Measurements from ENCODE around the gene MOB3B.
A peak's percentile ranks its signal among the peaks of the same experiment; 100 is the strongest.

MOB3B gene

DNA sequence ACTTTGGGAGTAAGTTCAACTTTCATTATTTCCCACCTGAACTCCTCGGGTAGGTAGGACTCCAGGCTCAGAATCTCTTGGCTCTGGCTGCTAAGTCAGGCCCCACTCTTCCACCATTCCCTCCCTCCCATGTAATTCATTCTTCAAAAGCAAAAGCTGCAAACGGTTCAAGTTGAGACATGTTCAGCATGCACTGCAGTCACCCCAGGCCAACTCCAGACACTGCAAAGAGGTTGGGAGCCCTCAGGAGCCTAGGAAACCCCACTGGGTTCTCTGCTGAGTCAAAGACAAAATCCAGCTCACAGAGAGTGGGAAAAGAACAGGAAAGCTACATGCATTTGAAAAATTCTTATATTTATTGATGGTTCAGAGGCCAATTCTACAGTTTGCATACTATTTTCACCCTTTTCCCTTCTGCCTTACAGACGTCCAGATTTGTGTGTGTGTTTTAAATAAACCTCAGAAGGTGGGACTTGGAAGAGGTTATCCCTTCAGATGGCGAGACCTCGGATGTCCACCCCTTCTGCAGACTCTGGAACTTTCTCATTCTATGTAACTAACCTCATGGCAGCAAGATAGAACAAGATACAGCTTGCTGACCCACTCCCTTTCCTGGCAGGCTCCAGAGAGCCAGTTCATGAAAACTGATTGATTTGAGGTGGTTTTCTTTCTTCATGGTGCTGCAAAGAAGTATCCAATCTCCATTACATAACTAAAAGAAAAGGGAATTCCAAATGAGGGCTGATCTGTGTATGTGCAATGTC, 167.0 kb downstream of the MOB3B start:
- Histone ChIP-seq H3K18ac (ENCODE audit: low read length) (peak overlapping the region; percentile 61), H3K9ac (ENCODE audit: low read length) (no peak overlapping the region), H3K79me2 (ENCODE audit: control insufficient read depth, insufficient read depth, low read length, poor library complexity) (peaks cover 2% of the 10 kb centered on the region), H2BK120ac (ENCODE audit: insufficient read depth, low read length, poor library complexity) (peak overlapping the region; percentile 84), H3K4ac (ENCODE audit: low read depth, low read length) (no peak overlapping the region), H2AFZ (ENCODE audit: insufficient read depth, low read length, poor library complexity) (no peak overlapping the region), H3K27ac (ENCODE audit: low read depth, low read length) (peak overlapping the region; percentile 56), H3K4me1 (ENCODE audit: control insufficient read depth in 1 of 2, insufficient read depth in 2 of 2, low read length in 2 of 2) (peaks cover 16 to 17% of the 10 kb centered on the region in 2 experiments), H3K36me3 (ENCODE audit: control insufficient read depth in 1 of 2, insufficient read depth in 2 of 2, low read length in 2 of 2) (peaks cover 4 to 6% of the 10 kb centered on the region in 2 experiments), H4K91ac (ENCODE audit: low read depth, low read length) (peak overlapping the region; percentile 61), H4K12ac (ENCODE audit: low read depth, low read length) (no peak overlapping the region), H2BK5ac (ENCODE audit: low read depth, low read length, poor library complexity) (peak overlapping the region; percentile 77), H3K4me3 (ENCODE audit: low read depth, low read length) (no peak overlapping the region), H4K8ac (ENCODE audit: low read depth, low read length) (peak overlapping the region; percentile 40), H2AK5ac (ENCODE audit: low read length) (no peak overlapping the region), H3K79me1 (ENCODE audit: low read length) (peaks cover 14% of the 10 kb centered on the region), H3K14ac (ENCODE audit: low read length) (peak overlapping the region; percentile 40), H3K9me3 (ENCODE audit: insufficient read depth, low read depth, low read length) (no peaks in the 10 kb centered on the region), H3K23ac (ENCODE audit: low read length) (no peak overlapping the region), H2BK12ac (ENCODE audit: low read length) (no peak overlapping the region), H3K4me2 (ENCODE audit: low read length) (no peak overlapping the region), H3K27me3 (ENCODE audit: insufficient read depth, low read length) (no peaks in the 10 kb centered on the region)
- WGBS (ENCODE audit: extremely low coverage, insufficient coverage, insufficient read length), result no CpG with 5 or more reads among the region's 5 CpGs
- DNase-seq, result no peak

DNA sequence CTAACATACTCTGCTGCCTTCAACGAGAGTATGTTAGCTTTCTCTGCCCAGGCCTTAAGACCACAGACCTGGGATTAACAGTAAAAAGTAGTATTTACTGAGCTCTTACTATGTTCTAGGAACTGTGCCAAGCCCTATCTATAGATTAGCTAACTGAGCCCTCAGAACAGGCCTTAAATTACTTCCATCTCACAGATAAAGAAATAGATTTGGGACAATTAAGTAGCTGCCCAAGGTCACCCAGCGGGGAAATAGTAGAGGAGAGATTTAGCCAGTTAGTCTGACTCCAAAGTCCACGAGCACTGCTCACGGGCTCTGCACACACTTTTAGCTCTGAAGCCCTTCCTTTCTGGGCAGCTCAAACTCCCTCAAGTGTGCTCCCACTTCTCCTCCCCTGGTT, 168.1 kb downstream of the MOB3B start:
- Histone ChIP-seq H2AK5ac (ENCODE audit: low read length) (peak overlapping the region; percentile 67), H2BK12ac (ENCODE audit: low read length) (peak overlapping the region; percentile 69), H4K12ac (ENCODE audit: low read depth, low read length) (peak overlapping the region; percentile 59), H3K9ac (ENCODE audit: low read length) (no peak overlapping the region), H3K27me3 (ENCODE audit: insufficient read depth, low read length) (no peaks in the 10 kb centered on the region), H4K8ac (ENCODE audit: low read depth, low read length) (peak overlapping the region; percentile 81), H4K91ac (ENCODE audit: low read depth, low read length) (peak overlapping the region; percentile 96), H3K79me2 (ENCODE audit: control insufficient read depth, insufficient read depth, low read length, poor library complexity) (peaks cover 2% of the 10 kb centered on the region), H3K79me1 (ENCODE audit: low read length) (peaks cover 14% of the 10 kb centered on the region), H3K4ac (ENCODE audit: low read depth, low read length) (peak overlapping the region; percentile 84), H3K14ac (ENCODE audit: low read length) (peak overlapping the region; percentile 45), H2AFZ (ENCODE audit: insufficient read depth, low read length, poor library complexity) (no peak overlapping the region), H3K4me3 (ENCODE audit: low read depth, low read length) (no peak overlapping the region), H2BK120ac (ENCODE audit: insufficient read depth, low read length, poor library complexity) (peak overlapping the region; percentile 96), H3K36me3 (ENCODE audit: control insufficient read depth in 1 of 2, insufficient read depth in 2 of 2, low read length in 2 of 2) (peaks cover 4% of the 10 kb centered on the region in 2 experiments), H3K23ac (ENCODE audit: low read length) (no peak overlapping the region), H2BK5ac (ENCODE audit: low read depth, low read length, poor library complexity) (peak overlapping the region; percentile 60), H3K4me2 (ENCODE audit: low read length) (no peak overlapping the region), H3K18ac (ENCODE audit: low read length) (peak overlapping the region; percentile 28), H3K27ac (ENCODE audit: low read depth, low read length) (no peak overlapping the region), H3K4me1 (ENCODE audit: control insufficient read depth in 1 of 2, insufficient read depth in 2 of 2, low read length in 2 of 2) (peaks cover 16 to 17% of the 10 kb centered on the region in 2 experiments), H3K9me3 (ENCODE audit: insufficient read depth, low read depth, low read length) (no peaks in the 10 kb centered on the region)
- no peak for DNase-seq
- no CpG with 5 or more reads among the region's 4 CpGs for WGBS (ENCODE audit: extremely low coverage, insufficient coverage, insufficient read length)

- peak in 1 of 2 donors; percentile 58 for DNase-seq
- Histone ChIP-seq H3K18ac (ENCODE audit: low read length) (no peak overlapping the region), H3K79me2 (ENCODE audit: control insufficient read depth, insufficient read depth, low read length, poor library complexity) (peaks cover 2% of the 10 kb centered on the region), H2AFZ (ENCODE audit: insufficient read depth, low read length, poor library complexity) (no peak overlapping the region), H3K4ac (ENCODE audit: low read depth, low read length) (no peak overlapping the region), H2BK12ac (ENCODE audit: low read length) (no peak overlapping the region), H2BK120ac (ENCODE audit: insufficient read depth, low read length, poor library complexity) (no peak overlapping the region), H3K27ac (ENCODE audit: low read depth, low read length) (peak overlapping the region; percentile 19), H3K4me1 (ENCODE audit: control insufficient read depth in 1 of 2, insufficient read depth in 2 of 2, low read length in 2 of 2) (peaks cover 13 to 17% of the 10 kb centered on the region in 2 experiments), H3K27me3 (ENCODE audit: insufficient read depth, low read length) (no peaks in the 10 kb centered on the region), H2BK5ac (ENCODE audit: low read depth, low read length, poor library complexity) (no peak overlapping the region), H3K9me3 (ENCODE audit: insufficient read depth, low read depth, low read length) (no peaks in the 10 kb centered on the region), H4K12ac (ENCODE audit: low read depth, low read length) (no peak overlapping the region), H3K23ac (ENCODE audit: low read length) (no peak overlapping the region), H3K36me3 (ENCODE audit: control insufficient read depth in 1 of 2, insufficient read depth in 2 of 2, low read length in 2 of 2) (peaks cover 4% of the 10 kb centered on the region in 2 experiments), H3K79me1 (ENCODE audit: low read length) (peaks cover 14% of the 10 kb centered on the region), H4K91ac (ENCODE audit: low read depth, low read length) (no peak overlapping the region), H3K4me2 (ENCODE audit: low read length) (no peak overlapping the region), H3K4me3 (ENCODE audit: low read depth, low read length) (no peak overlapping the region), H4K8ac (ENCODE audit: low read depth, low read length) (no peak overlapping the region), H3K9ac (ENCODE audit: low read length) (no peak overlapping the region), H3K14ac (ENCODE audit: low read length) (no peak overlapping the region), H2AK5ac (ENCODE audit: low read length) (no peak overlapping the region)
- no CpG with 5 or more reads among the region's 6 CpGs for WGBS (ENCODE audit: extremely low coverage, insufficient coverage, insufficient read length)
Measured at GRCh38 chr9:27359763-27360162, 169.9 kb downstream of the MOB3B start.

DNA sequence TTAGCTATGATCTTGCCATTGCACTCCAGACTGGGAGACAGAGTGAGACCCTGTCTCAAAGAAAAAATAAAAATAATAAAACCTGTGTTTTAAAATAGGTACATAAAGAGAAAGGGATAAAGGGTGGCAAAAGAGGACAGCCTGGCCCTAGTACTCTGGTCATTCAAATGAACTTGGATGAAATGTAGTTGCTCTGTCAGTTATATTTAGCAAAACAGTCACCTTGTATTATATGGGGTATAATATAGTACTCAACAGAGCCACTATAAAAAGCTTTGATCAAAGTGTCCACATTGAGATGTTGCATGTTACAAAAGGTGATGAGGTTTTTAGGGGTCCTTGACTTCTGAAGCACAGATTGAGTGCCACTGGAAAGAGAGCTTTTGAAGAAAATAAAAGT, 171.6 kb downstream of the MOB3B start:
- Histone ChIP-seq H3K9ac (ENCODE audit: low read length) (no peak overlapping the region), H3K79me2 (ENCODE audit: control insufficient read depth, insufficient read depth, low read length, poor library complexity) (peaks cover 2% of the 10 kb centered on the region), H3K4me1 (ENCODE audit: control insufficient read depth in 1 of 2, insufficient read depth in 2 of 2, low read length in 2 of 2) (peaks cover 13 to 17% of the 10 kb centered on the region in 2 experiments), H3K36me3 (ENCODE audit: control insufficient read depth in 1 of 2, insufficient read depth in 2 of 2, low read length in 2 of 2) (peaks cover 4 to 5% of the 10 kb centered on the region in 2 experiments), H3K23ac (ENCODE audit: low read length) (no peak overlapping the region), H2BK5ac (ENCODE audit: low read depth, low read length, poor library complexity) (no peak overlapping the region), H3K27me3 (ENCODE audit: insufficient read depth, low read length) (no peaks in the 10 kb centered on the region), H2BK120ac (ENCODE audit: insufficient read depth, low read length, poor library complexity) (no peak overlapping the region), H3K14ac (ENCODE audit: low read length) (no peak overlapping the region), H3K4me3 (ENCODE audit: low read depth, low read length) (no peak overlapping the region), H3K27ac (ENCODE audit: low read depth, low read length) (no peak overlapping the region), H2AK5ac (ENCODE audit: low read length) (no peak overlapping the region), H3K79me1 (ENCODE audit: low read length) (peaks cover 14% of the 10 kb centered on the region), H3K4ac (ENCODE audit: low read depth, low read length) (no peak overlapping the region), H2AFZ (ENCODE audit: insufficient read depth, low read length, poor library complexity) (no peak overlapping the region), H4K91ac (ENCODE audit: low read depth, low read length) (no peak overlapping the region), H4K8ac (ENCODE audit: low read depth, low read length) (no peak overlapping the region), H2BK12ac (ENCODE audit: low read length) (no peak overlapping the region), H3K18ac (ENCODE audit: low read length) (no peak overlapping the region), H4K12ac (ENCODE audit: low read depth, low read length) (no peak overlapping the region), H3K9me3 (ENCODE audit: insufficient read depth, low read depth, low read length) (no peaks in the 10 kb centered on the region), H3K4me2 (ENCODE audit: low read length) (no peak overlapping the region)
- no peak for DNase-seq

Data from trophoblast cell (in vitro differentiated cells and primary cell).